ENCODE measurements around the gene PGAP3.

Gene PGAP3

DNA sequence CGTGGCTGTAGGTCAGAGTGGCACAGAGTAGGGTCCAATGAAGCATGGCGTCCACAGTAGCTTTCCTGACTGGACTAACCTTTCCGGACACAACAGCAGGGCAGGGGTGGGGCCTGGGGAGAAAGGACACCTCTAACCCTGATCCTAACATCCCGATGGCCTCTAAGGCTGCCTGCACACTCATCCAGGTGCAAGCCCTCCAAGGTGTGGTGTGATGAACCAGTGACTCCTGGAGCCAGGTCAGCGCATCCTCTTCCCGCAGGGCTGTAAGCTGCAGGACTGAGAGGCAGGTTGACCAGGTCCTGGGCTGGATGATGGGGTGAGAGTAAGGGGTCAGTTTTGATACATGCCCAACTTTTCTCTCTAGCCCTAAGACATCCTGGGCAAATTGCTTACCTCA, 8.9 kb upstream of the PGAP3 start:
- DNase-seq, result no peak

GRCh38 chr17:39695089-39695474, 7.2 kb upstream of the PGAP3 start:
- no peak for DNase-seq

DNA sequence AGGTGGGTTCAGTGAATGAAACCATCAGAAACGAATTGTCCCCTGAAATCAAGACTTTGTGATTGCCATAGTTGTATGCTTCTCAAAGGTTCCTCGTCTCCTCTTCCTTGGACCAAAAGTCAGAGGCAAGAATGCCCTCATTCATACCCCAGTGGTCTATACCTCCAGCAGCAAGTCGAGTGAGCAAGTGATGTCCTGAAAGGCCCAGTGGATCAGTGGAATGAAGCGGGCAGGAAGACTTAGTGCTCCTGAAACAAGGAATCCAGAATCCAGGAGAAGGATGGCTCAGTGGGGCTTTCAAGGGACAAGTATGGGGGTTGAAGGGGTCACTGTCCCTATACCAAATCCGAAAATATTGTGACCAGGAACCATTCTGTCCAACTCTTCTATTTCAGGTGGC, 6.7 kb upstream of the PGAP3 start:
- no peak for DNase-seq

GRCh38 chr17:39688945-39689344, 1.1 kb upstream of the PGAP3 start:
- DNase-seq, result no peak

GRCh38 chr17:39688475-39688835, 598 bp upstream of the PGAP3 start:
- DNase-seq, result no peak

- no peak for DNase-seq
These were observed 734 bp downstream of the PGAP3 start for GRCh38 chr17:39687101-39687545.

DNA sequence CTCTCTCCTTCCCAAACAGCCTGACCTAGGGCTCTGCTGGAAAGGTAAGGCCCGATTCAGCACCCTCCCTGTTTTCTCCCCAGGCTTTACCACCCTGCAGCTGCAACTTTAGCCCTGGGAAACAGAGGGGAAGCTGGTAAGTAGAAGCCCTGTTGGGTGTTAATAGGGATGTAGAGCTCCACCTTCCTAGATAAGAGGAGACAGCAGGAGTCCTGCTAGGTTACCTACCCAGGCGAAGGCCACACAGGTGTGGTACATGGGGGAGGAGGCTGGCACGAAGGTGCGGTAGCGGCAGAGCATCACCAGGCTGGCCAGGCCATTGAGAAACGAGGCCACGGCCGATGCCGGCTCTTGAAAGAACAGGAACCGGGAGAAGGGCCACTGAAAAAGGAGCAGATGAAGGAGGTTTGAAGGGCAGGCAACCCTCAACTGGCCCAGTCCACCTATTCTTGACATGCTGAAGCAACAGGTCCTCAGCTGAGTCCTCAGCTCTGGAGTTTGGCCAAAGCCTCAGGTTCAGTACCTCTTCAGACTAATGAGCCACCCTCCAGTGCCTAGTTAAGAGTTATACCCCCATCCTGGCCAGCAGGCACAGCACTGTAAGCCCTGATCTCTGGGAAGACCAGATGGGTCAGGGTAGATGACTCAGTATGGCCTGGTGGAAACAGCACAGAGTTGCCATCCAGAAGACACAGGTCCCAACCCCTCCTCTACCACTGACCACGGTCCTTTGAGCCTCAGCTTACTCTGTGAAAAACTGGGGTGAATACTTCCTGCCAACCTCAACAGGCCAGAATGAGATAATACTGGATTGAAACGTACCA, 3.3 kb downstream of the PGAP3 start:
- no peak for DNase-seq

GRCh38 chr17:39683295-39683939, 4.4 kb downstream of the PGAP3 start:
- no peak for DNase-seq

DNA sequence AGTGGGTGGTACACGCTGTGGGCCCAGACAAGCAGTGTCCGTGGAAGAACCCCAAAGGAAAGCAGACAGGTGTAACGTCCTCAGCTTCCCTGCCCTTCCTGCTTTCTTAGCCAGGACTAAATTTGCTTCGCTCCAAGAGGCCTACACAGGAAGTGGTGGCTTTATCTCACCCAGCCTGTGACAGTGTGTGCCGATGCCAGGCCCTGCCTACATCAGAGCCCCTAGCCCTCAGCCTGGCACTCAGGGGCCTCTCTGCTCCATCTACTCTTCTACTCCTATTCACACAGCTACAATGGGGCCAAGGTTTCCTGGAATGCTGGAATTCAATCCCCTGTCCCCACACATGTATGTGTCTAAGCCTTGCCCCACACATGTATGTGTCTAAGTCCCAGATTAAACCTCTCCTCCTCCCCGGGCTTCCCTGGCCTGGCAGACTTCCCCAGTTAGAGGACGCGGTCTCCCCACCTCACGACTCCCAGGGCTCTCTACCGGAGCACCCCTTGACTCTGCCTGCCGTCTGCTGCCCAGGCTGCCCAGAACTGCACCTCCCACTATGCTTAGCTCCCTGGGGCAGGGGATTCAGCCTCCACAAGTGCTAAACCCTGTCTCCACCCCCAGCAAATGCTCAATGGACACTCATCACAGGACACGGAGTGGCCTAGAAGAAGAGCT, 8.2 kb downstream of the PGAP3 start:
- DNase-seq, result no peak

- no peak for DNase-seq
These were observed 9.3 kb downstream of the PGAP3 start for GRCh38 chr17:39678340-39679116.

- peak; percentile 10 to 49 for DNase-seq
These were observed 10.1 kb downstream of the PGAP3 start for GRCh38 chr17:39677542-39678339.

- no peak for DNase-seq
These were observed 10.8 kb downstream of the PGAP3 start for GRCh38 chr17:39677072-39677471.

DNA sequence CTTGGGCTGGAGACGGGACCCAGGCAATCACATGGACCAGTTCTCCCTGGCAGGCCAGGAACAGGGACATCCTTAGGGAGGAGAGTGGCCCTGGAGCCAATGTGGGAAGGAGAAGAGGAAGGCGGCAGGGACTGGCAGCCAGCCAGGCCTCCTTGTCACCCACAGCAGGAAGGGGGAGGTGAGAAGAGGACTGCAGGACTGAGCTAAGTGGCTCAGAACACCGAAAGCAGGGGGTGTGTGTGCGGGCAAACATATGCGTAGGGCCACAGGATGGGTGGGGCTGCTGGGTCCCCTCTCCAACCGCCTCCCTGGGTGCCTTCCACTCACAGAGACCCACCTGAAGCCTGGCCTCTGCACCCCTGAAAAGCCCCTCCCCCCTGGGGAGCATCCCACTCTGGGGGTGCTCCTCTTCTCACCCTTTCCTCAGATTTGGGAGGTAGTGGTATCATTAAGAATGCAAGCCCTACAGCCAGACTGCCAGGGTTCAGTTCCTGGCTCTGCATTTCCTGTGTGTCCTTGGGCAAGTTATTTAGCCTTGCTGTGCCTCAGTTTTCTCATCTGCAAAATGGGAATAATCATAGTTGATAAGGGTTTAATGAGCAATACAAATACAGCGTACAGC, 11.5 kb downstream of the PGAP3 start:
- peak; percentile 59 to 66 for DNase-seq

DNA sequence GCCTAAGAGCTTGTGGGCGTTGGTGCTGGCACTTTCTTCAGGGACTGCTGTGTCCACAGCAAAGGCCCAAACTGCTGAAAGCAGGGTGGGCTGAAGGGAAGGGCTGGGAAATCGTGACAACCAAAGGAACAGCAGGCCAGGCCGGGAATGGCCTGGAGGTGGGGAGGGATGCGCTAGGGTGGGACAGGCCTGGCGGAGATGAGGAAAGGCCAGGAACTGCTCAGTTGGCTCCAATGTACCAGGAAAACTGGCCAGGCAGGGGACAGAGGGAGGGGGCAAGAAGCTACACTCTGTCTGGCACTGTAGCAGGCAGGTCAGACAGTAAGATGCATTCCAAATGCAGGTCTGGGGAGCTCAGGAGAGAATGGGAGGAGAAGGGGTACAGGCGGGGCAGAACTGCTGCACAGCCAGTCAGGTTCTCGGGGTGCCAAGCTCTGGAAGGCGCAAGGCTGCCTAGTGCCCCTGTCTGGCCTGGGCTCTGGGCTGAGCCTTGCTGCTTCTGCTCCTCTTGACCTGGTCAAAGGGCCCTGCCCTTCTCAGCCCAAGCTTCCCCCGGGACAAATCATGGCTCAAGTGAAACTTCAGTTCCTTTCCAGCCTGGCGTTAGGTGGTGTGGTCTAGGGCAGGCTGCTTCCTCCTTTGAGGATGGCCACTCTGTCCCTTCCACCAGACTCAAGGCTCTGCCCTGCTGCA, 12.3 kb downstream of the PGAP3 start:
- no peak for DNase-seq

- no peak for DNase-seq
These were observed 13.0 kb downstream of the PGAP3 start for GRCh38 chr17:39674702-39675389.

- no peak for DNase-seq
These were observed 13.7 kb downstream of the PGAP3 start for GRCh38 chr17:39674179-39674578.

DNA sequence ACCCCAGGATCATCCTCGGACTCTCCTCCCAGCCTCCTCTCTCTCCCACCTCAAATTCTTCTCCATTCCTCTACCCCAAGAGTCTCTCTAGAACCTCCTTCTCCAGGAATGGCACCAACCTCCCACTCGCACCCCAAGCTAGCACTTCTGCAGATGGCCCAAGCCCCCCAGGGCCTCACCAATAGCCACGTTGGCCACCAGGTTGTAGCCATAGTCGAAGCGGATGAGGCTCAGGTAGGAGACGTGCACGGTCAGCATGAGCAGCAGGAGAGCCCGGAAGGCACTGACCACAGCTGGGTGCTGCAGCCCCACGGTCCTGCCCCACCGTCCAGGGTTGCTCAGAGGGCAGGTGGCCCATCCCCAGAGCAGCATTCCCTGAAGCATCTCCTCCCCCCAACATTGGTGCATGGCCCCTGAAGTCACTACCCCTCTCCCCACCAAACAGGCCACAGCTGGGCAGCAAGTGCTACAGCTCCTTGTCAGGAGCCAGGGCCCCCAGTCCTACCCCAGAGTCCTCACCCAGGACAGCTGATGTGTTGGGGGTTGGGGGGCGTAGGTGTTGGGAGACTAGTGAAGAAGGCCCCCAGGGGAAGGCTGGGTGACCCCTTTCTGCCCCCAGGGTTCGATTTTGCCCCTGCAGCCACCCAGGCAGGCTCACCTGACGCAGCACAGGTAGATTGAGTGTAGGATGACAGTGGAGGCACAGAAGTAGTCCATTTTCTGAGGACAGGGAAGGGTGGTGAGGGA, 14.3 kb downstream of the PGAP3 start:
- DNase-seq, result no peak

DNA sequence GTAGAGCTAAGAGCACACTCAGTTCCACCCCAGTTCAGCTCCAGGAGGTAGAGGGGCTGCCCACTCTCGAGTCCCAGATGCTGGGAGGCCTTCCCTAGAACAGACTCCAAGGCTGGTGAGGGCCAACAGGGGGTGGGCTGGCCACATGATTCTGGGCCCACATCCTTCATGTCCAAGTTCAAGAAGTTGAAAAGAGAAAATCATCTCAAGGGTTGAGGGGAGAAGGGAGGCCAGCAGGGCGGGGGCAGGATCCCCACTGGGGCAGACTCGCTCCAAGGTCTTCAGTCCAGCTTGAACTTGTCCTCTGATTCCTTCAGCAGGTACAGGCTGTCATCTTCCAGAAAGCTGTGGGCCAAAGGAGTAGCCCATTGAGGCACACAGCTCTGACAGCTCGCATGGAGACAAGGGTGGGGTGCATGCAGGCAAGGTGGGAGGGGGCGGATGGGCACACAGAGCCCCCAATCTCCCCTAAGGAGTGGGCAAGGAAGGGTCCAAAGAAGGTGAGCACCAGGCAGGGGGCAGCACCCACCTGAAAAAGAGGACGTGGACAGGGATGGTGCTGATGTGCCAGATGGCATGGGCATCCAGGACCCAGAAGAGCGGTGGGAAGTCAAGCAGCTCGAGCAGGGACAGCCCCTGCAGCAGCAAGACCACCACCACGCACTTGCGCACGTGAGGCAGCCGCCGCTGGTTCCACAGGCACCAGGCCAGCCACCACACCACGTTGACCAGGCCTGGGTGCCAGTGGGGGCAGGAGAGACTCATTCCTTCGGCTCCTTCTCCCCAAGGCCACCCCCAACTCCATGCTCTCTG, 15.1 kb downstream of the PGAP3 start:
- DNase-seq, result no peak
